ENCODE data around the gene SIGLEC9.
A peak's percentile ranks its signal among the peaks of the same experiment; 100 is the strongest.

SIGLEC9 gene

DNA sequence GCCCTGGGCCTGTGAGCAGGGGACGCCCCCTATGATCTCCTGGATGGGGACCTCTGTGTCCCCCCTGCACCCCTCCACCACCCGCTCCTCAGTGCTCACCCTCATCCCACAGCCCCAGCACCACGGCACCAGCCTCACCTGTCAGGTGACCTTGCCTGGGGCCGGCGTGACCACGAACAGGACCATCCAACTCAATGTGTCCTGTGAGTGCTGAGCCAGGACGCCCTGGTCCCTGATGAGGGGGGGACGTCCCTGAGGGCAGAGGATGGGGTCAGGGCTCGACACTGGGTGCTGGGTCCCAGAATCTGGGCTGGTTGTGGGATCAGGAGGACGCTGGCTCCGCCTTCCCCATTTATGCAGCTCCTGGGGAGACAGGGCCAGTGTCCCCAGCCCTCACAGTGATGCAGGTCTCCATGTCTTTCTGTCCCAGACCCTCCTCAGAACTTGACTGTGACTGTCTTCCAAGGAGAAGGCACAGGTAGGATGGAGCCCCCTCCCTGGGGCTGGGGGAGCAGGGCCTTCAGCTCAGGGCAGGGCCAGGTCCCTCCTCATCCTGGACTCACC is 19.9 kb downstream of the SIGLEC9 start:
- TF ChIP-seq, protein P1, sequence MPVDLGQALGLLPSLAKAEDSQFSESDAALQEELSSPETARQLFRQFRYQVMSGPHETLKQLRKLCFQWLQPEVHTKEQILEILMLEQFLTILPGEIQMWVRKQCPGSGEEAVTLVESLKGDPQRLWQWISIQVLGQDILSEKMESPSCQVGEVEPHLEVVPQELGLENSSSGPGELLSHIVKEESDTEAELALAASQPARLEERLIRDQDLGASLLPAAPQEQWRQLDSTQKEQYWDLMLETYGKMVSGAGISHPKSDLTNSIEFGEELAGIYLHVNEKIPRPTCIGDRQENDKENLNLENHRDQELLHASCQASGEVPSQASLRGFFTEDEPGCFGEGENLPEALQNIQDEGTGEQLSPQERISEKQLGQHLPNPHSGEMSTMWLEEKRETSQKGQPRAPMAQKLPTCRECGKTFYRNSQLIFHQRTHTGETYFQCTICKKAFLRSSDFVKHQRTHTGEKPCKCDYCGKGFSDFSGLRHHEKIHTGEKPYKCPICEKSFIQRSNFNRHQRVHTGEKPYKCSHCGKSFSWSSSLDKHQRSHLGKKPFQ (tag by site-specific recombination; IDR thresholded peaks at IDR 0.05) = no peak
- TF ChIP-seq ZNF626 (tag by site-specific recombination; IDR thresholded peaks at IDR 0.05) (no peak), ZNF2 (tag by site-specific recombination; IDR thresholded peaks at IDR 0.05) (no peak), ZNF529 (tag by site-specific recombination; IDR thresholded peaks at IDR 0.05; ENCODE audit: insufficient replicate concordance) (no peak), ZNF404 (tag by site-specific recombination; IDR thresholded peaks at IDR 0.05) (no peak), TCF7L2 (IDR thresholded peaks at IDR 0.05; ENCODE audit: borderline replicate concordance, low read depth, low read length) (no peak), ZNF768 (tag by site-specific recombination; IDR thresholded peaks at IDR 0.05) (no peak)
- TF ChIP-seq, protein P2, sequence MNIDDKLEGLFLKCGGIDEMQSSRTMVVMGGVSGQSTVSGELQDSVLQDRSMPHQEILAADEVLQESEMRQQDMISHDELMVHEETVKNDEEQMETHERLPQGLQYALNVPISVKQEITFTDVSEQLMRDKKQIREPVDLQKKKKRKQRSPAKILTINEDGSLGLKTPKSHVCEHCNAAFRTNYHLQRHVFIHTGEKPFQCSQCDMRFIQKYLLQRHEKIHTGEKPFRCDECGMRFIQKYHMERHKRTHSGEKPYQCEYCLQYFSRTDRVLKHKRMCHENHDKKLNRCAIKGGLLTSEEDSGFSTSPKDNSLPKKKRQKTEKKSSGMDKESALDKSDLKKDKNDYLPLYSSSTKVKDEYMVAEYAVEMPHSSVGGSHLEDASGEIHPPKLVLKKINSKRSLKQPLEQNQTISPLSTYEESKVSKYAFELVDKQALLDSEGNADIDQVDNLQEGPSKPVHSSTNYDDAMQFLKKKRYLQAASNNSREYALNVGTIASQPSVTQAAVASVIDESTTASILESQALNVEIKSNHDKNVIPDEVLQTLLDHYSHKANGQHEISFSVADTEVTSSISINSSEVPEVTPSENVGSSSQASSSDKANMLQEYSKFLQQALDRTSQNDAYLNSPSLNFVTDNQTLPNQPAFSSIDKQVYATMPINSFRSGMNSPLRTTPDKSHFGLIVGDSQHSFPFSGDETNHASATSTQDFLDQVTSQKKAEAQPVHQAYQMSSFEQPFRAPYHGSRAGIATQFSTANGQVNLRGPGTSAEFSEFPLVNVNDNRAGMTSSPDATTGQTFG (tag by site-specific recombination; IDR thresholded peaks at IDR 0.05; ENCODE audit: borderline replicate concordance) = no peak
- TF ChIP-seq, protein P3, sequence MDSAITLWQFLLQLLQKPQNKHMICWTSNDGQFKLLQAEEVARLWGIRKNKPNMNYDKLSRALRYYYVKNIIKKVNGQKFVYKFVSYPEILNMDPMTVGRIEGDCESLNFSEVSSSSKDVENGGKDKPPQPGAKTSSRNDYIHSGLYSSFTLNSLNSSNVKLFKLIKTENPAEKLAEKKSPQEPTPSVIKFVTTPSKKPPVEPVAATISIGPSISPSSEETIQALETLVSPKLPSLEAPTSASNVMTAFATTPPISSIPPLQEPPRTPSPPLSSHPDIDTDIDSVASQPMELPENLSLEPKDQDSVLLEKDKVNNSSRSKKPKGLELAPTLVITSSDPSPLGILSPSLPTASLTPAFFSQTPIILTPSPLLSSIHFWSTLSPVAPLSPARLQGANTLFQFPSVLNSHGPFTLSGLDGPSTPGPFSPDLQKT (IDR thresholded peaks at IDR 0.05; ENCODE audit: borderline replicate concordance, low read depth, low read length) = no peak
- TF ChIP-seq, protein P4, sequence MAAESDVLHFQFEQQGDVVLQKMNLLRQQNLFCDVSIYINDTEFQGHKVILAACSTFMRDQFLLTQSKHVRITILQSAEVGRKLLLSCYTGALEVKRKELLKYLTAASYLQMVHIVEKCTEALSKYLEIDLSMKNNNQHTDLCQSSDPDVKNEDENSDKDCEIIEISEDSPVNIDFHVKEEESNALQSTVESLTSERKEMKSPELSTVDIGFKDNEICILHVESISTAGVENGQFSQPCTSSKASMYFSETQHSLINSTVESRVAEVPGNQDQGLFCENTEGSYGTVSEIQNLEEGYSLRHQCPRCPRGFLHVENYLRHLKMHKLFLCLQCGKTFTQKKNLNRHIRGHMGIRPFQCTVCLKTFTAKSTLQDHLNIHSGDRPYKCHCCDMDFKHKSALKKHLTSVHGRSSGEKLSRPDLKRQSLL (tag by site-specific recombination; IDR thresholded peaks at IDR 0.05) = no peak
- TF ChIP-seq, protein P5, sequence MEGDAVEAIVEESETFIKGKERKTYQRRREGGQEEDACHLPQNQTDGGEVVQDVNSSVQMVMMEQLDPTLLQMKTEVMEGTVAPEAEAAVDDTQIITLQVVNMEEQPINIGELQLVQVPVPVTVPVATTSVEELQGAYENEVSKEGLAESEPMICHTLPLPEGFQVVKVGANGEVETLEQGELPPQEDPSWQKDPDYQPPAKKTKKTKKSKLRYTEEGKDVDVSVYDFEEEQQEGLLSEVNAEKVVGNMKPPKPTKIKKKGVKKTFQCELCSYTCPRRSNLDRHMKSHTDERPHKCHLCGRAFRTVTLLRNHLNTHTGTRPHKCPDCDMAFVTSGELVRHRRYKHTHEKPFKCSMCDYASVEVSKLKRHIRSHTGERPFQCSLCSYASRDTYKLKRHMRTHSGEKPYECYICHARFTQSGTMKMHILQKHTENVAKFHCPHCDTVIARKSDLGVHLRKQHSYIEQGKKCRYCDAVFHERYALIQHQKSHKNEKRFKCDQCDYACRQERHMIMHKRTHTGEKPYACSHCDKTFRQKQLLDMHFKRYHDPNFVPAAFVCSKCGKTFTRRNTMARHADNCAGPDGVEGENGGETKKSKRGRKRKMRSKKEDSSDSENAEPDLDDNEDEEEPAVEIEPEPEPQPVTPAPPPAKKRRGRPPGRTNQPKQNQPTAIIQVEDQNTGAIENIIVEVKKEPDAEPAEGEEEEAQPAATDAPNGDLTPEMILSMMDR (tag by site-specific recombination; IDR thresholded peaks at IDR 0.05) = no peak
- TF ChIP-seq, protein P6, sequence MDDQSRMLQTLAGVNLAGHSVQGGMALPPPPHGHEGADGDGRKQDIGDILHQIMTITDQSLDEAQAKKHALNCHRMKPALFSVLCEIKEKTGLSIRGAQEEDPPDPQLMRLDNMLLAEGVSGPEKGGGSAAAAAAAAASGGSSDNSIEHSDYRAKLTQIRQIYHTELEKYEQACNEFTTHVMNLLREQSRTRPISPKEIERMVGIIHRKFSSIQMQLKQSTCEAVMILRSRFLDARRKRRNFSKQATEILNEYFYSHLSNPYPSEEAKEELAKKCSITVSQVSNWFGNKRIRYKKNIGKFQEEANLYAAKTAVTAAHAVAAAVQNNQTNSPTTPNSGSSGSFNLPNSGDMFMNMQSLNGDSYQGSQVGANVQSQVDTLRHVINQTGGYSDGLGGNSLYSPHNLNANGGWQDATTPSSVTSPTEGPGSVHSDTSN (CRISPR knock-in tag; IDR thresholded peaks at IDR 0.05) = no peak
- Histone ChIP-seq H3K9me3 (ENCODE audit: control insufficient read depth, insufficient read depth, low read depth, low read length) (no peaks in the 10 kb centered on the region), H3K36me3 (ENCODE audit: control insufficient read depth in 2 of 2, insufficient read depth in 1 of 2, low read length in 2 of 2) (no peaks in the 10 kb centered on the region), H3K4me3 (ENCODE audit: low read depth, low read length) (no peak overlapping the region), H3K27ac (ENCODE audit: extremely low read depth, low read depth, low read length) (no peak overlapping the region), H3K4me1 (ENCODE audit: control insufficient read depth, insufficient read depth, low read length) (no peaks in the 10 kb centered on the region)
- ChIA-PET CTCF (interaction anchor here (1.5 kb wide), 1 partner anchor 14 kb away, joined by 6 read pairs; no protein-coding TSS in a partner anchor), POLR2A (no interaction called here)

DNA sequence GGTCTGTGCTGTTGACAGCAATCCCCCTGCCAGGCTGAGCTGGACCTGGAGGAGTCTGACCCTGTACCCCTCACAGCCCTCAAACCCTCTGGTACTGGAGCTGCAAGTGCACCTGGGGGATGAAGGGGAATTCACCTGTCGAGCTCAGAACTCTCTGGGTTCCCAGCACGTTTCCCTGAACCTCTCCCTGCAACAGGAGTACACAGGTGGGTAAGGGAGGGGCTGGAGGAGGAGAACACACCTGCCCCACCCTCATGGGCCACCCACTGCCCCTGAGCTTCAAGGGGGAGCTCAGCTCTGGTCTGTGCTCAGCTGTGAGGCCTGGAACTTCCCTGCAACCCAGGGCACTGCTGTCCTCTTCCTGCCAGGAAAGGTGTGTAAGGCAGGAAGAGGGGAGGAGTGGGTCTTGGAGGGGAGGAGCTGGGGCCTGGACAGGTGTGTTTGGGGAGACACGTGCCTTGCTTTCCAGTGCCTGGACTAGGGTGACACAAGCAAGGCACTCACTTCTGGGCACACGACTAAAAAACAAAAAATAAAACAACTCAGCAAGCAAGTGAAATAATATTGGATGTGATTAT is 21.3 kb downstream of the SIGLEC9 start:
- no peaks in the 10 kb centered on the region for H3K9me3 ChIP-seq (ENCODE audit: control insufficient read depth, insufficient read depth, low read depth, low read length)
- no peak overlapping the region for H3K27ac ChIP-seq (ENCODE audit: extremely low read depth, low read depth, low read length)
- ChIA-PET CTCF (interaction anchor here (0.6 to 5.0 kb wide), 3 partner anchors 11 to 300 kb away, joined by 3 to 48 read pairs (median 3); no protein-coding TSS in a partner anchor), POLR2A (no interaction called here)
- no peaks in the 10 kb centered on the region for H3K4me1 ChIP-seq (ENCODE audit: control insufficient read depth, insufficient read depth, low read length)
- no peaks in the 10 kb centered on the region for H3K36me3 ChIP-seq (ENCODE audit: control insufficient read depth in 2 of 2, insufficient read depth in 1 of 2, low read length in 2 of 2)
- H3K4me3 ChIP-seq (ENCODE audit: low read depth, low read length) = no peak overlapping the region
- TF ChIP-seq SP2 (tag by site-specific recombination; IDR thresholded peaks at IDR 0.05) = no peak
- TF ChIP-seq, protein P5 (tag by site-specific recombination; IDR thresholded peaks at IDR 0.05) = no peak
- 0 out of 2 replicates have a peak, but pooled peaks have one; percentile 17 for TF ChIP-seq SCRT1 (tag by site-specific recombination; IDR thresholded peaks at IDR 0.05; ENCODE audit: borderline replicate concordance)
- no peak for TF ChIP-seq ZEB2 (tag by site-specific recombination; IDR thresholded peaks at IDR 0.05)
- TF ChIP-seq, protein P7, sequence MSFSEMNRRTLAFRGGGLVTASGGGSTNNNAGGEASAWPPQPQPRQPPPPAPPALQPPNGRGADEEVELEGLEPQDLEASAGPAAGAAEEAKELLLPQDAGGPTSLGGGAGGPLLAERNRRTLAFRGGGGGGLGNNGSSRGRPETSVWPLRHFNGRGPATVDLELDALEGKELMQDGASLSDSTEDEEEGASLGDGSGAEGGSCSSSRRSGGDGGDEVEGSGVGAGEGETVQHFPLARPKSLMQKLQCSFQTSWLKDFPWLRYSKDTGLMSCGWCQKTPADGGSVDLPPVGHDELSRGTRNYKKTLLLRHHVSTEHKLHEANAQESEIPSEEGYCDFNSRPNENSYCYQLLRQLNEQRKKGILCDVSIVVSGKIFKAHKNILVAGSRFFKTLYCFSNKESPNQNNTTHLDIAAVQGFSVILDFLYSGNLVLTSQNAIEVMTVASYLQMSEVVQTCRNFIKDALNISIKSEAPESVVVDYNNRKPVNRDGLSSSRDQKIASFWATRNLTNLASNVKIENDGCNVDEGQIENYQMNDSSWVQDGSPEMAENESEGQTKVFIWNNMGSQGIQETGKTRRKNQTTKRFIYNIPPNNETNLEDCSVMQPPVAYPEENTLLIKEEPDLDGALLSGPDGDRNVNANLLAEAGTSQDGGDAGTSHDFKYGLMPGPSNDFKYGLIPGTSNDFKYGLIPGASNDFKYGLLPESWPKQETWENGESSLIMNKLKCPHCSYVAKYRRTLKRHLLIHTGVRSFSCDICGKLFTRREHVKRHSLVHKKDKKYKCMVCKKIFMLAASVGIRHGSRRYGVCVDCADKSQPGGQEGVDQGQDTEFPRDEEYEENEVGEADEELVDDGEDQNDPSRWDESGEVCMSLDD (tag by site-specific recombination; IDR thresholded peaks at IDR 0.05) = no peak
- no peak for TF ChIP-seq ZFP37 (tag by site-specific recombination; IDR thresholded peaks at IDR 0.05)
- TF ChIP-seq ZNF837 (tag by site-specific recombination; IDR thresholded peaks at IDR 0.05) = no peak

Data from HEK293 (cell line).